GM18499 (cell line): ENCODE data around the gene SIGLEC14.
"Not testable (repeated sequence)": the region's sequence is repeated elsewhere in the genome, so short reads cannot be mapped to it uniquely, and the experiment has no call there.

Experiments
- ATAC-seq: cut with Tn5 transposase; IDR thresholded peaks from one replicate; pipeline ENCODE4 v1.9.1; 2021; ENCODE audit warnings: moderate number of reproducible peaks; ENCODE audit not compliant: insufficient read depth, unreplicated experiment

Gene SIGLEC14

DNA sequence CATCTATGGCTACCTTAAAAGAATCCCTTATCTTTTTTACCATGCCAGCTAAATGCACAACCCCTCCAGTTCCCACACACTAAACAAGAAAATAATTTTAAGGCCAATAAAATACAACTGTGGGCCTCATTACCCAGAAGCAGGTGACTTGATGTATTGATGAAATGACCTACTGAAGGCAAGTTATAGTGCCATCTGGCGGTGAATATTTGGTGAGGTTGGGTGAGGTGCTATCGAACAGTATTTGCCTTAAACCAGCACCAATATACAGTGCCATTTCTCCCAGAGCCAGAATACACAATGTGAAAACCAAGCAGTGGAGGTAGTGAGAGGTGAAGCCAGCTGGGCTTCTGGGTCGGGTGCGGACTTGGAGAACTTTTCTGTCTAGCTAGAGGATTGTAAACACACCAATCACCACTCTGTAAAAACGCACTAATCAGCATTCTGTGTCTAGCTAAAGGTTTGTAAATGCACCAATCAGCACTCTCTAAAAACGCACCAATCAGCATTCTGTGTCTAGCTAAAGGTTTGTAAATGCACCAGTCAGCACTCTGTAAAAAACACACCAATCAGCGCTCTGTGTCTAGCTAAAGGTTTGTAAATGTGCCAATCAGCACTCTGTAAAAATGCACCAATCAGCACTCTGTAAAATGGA, 29.4 kb upstream of the SIGLEC14 start:
- not testable (repeated sequence) for ATAC-seq

- no peak for ATAC-seq
These were observed 21.6 kb upstream of the SIGLEC14 start for GRCh38 chr19:51668216-51668615.

- ATAC-seq: no peak
These were observed 18.4 kb upstream of the SIGLEC14 start for GRCh38 chr19:51664997-51665396.

- no peak for ATAC-seq
These were observed 17.5 kb upstream of the SIGLEC14 start for GRCh38 chr19:51664131-51664530.

DNA sequence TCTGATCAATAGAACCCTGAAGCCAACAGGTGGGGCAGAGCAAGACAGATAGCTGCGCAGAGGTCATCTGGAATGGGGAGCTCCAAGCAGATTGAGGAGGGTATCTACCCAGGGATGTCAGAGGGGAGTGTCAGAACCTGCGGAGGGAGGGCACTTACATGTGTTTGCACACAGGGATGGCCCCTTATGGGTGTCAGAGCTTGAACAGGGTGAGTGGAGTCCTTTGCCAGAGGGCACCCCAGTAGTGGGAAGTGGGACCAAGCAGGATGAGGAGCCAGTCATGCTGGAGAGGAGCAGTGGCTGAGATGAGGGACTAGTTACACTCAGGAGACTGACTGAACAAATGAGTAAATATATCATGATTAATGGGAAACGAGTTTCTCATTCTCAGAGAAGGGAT, 17.0 kb upstream of the SIGLEC14 start:
- no peak for ATAC-seq

- ATAC-seq: no peak
These were observed 14.5 kb upstream of the SIGLEC14 start for GRCh38 chr19:51660975-51661600.

DNA sequence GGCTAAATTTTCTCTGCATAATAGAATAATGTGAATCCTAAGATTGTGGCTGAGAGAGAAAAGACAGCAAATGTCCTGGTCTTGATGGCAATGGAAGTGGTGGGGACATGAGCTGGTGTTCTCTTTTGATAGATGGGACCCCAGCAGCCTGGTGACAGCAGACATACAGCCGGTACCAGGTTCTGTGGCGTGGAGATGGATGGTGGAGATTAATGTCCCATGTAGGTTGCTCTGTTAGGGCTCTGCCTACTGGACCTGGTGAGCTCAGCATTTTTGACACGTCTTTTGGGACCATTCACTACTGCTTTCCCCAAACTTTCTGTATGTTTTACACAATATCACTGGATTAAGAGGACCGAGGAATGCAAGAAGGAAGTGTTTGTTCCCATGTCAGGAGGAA, 8.2 kb upstream of the SIGLEC14 start:
- no peak for ATAC-seq

DNA sequence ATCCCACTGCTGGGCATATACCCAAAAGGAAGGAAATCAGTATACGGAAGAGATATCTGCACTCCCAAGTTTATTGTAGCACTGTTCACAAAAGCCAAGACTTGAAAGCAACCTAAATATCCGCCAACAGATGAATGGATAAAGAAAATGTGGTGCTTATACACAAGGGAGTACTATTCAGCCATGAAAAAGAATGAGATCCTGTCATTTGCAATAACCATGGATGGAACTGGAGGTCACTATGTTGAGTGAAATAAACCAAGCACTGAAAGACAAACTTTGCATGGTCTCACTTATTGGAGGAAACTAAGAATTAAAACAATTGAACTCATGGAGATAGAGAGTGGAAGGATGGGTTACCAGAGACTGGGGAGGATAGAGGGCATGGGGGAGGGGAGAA, 6.5 kb upstream of the SIGLEC14 start:
- ATAC-seq: no peak

DNA sequence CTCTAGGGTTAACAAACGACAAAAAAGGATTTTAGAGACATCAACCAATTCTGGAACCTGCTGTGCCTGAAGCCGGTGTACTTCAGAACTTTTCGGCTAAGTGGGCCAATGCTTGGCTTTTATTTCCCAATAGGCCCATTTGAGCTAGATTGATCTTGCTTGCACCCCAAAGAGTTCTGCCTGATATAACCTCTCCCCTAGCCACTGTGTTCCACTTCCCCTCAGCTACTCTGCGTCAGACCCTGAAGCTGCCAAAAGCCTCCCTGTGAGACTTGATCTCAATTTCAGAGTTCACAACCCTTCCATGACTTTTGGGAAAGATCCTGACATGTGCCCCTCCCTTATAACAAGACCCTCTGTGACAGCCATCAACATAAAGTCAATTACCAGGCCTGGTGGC, 5.6 kb upstream of the SIGLEC14 start:
- no peak for ATAC-seq

DNA sequence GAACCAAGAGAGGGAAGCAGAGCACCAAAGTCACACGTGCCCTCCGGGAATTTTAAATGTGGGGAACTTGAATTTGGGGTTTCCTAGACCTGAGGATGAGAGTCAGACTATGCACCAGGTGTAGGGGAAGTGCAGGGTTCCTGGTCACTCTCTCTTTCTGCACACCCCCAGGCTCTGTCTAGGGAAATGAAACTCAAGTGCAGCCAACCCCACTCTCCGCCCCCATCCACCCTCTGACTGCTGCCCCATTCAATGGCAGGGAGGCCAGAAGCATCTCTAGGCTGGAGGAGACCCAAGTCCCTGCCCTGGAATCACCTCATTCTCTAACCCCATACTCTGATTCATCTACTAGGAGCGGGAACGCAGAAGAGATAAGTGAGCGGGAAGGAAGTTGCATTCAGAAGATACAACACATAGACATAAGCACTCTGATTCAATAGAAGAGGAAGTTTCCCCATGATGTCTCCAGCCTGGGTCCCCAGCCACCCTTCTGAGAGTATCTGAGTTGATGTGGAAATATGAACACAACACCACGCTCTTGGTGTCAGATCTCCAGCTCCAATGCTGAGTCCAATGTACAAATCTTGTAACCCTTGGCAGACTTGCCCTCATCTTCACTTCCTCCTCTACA, 4.7 kb upstream of the SIGLEC14 start:
- ATAC-seq: no peak

DNA sequence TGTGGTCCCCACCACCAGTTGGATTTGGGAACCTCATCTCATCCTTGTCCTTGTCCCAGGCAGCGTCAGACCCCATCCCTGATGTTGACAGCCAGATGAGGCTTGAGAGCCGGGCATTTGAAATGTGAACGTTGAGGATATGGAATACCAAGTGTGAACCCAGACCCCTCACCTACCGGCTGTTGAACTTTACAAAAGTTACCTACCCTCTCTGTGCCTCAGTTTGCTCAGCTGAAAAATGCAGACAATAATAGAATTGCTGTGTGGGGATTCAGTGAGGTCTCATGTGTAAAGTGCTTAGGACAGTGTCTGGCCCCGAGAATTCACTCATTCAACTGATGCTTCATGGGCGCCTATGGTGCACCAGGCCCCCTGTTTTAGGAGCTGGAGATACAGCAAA, 693 bp upstream of the SIGLEC14 start:
- no peak for ATAC-seq

- no peak for ATAC-seq
These were observed 1.9 kb downstream of the SIGLEC14 start for GRCh38 chr19:51644636-51645271.

DNA sequence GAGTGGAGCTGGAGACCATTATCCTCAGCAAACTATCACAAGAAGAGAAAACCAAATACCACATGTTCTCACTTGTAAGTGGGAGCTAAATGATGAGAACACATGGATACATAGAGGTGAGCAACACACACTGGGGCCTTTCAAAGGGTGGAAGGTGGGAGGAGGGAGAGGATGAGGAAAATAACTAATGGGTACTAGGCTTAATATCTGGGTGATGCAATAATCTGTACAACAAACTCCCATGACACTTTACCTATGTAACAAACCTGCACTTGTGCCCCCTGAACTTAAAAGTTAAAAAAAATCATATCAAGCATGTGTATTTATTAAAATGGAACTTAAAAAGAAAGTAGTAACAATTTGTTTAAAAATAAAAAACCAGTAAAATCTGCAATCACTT, 5.0 kb downstream of the SIGLEC14 start:
- no peak for ATAC-seq

GRCh38 chr19:51640386-51640785, 6.2 kb downstream of the SIGLEC14 start:
- ATAC-seq: no peak

DNA sequence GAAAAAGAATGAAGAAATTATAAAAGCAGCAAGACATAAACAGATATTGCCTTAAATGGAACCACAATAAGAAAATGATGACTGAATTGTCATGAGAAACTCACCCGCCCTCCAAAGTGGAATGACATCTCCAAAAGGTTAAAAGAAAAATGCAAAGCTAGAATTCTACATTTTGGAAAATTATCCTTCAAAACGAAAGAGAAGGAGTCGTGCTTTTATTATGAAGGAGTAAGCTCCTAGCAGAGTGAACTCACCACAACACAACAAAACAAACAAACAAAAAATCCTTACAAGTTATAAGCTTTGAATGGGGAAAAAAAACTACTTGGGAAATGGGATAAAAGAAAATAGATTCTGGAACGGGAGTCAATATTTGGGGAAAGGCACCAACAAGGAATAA, 6.7 kb downstream of the SIGLEC14 start:
- no peak for ATAC-seq

GRCh38 chr19:51637362-51637978, 9.2 kb downstream of the SIGLEC14 start:
- no peak for ATAC-seq

DNA sequence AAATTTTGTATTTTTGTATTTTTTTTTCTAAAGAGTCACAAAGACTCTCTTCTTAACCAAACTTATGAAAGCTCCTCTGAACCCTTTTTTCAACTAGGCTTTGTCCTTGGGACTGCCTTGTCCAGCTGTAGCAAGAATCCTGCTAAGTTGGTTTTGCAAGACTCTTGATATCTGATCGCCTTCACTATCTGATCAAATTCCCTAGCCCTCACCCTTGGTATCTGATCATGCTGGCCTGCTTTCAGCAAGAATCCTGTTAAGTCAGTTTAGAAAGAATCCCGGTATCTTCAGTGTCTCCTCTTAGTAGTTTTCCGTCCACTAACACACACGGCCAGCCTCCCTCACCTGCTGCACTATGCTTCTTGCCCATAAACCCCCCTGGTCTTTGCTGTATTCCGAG, 14.5 kb downstream of the SIGLEC14 start:
- no peak for ATAC-seq

- not testable (repeated sequence) for ATAC-seq
These were observed 16.3 kb downstream of the SIGLEC14 start, which contains the start of gene SIGLEC5 for GRCh38 chr19:51630315-51630714. SIGLEC5 (minus strand) TSS chr19:51630401; CDS start chr19:51630335, 66 bp downstream.

GRCh38 chr19:51628153-51628939, 18.3 kb downstream of the SIGLEC14 start:
- no peak for ATAC-seq
